ENCODE data around the gene RETREG1.

RETREG1 gene

GRCh38 chr5:16528382-16529110, 88.3 kb downstream of the RETREG1 start:
- DNase-seq (ENCODE audit: low read depth): no peak

GRCh38 chr5:16525651-16526050, 91.1 kb downstream of the RETREG1 start:
- DNase-seq (ENCODE audit: low read depth): no peak

GRCh38 chr5:16524286-16524685, 92.5 kb downstream of the RETREG1 start:
- no peak for DNase-seq (ENCODE audit: low read depth)

DNA sequence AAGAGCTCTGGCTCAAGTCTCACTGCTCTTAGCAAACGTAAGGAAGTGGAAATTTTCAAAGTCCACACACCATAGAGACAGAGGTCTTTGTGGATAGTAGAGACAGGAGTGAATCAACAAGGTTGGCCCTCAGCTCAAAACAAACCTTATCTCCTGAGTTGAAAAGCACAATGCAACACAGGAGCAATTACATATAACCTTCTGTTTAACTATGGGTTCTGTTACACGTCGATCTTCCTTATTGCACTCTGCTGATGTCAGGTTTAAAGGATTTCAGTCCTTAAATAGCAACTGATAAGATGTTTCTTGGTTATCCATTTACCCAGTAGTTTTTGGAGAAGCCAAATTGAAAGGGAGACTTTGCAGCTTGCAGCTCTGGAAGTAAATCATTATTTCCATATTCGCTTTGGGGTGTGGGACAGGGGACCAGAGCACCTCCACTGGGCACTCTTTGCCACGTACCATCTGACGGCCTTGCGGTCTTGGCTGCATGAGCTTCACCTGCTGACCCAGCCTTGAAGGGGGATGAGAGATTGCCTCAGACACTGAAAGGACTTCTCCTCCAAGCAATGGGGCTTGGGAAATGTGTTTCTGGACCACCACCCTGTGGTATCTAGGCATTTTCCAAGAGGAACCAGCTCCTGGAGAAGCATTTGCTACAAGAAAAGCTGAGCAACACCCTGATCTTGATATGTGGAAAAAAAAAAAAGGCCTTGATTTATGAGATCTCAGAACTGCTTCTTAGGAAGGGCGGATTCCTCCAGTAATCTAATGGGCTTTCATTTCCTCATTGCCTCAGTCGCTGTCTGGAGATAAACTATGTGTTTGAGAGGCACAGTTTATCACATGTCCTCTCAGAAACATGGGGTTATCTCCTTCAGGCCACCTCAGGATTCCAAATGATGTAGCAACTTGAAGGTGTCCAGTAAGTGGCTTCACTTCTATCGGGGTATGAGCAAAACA, 95.0 kb downstream of the RETREG1 start:
- DNase-seq (ENCODE audit: low read depth): no peak

DNA sequence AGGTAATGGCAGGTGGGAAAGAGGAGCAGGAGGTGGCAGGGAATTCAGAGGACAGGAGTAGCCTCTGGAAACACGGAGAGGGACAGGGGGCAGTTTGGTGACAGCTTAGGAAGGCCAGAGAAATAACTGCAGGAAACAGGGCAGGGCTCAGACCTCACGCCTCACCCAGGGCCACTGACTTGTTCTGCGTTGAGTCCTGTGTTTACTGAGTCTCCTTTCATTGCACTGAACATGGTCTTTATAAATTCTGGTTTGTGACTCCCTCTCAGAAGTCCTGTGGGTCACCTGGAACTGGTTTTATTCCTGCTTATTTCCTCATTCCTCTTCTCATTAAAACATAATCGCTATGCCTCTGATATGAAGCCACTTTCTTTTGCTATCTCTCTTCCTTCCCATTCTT, 96.0 kb downstream of the RETREG1 start:
- DNase-seq (ENCODE audit: low read depth): no peak

DNA sequence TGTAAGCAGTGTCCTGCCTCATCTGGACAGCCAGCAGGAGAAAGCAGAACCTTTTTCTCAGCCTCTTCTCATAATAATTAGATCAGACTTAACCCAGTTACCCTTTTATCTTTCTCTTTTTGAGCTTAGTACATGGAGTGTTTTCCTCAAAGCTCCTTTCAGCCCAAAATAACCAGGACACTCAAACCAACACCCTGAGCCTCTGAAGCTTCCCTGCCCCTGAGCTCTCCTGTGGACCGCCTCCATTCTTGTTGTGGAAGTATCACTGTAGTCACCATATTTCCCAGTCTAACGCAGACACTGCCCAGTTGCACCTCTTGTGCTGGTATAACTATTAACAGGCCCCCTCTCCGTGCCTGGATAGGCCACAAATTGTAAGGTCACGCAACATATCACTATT, 97.4 kb downstream of the RETREG1 start:
- DNase-seq (ENCODE audit: low read depth): no peak

GRCh38 chr5:16518606-16519005, 98.2 kb downstream of the RETREG1 start:
- no peak for DNase-seq (ENCODE audit: low read depth)

GRCh38 chr5:16515532-16515931, 101.3 kb downstream of the RETREG1 start:
- no peak for DNase-seq (ENCODE audit: low read depth)

GRCh38 chr5:16510098-16510497, 106.7 kb downstream of the RETREG1 start:
- no peak for DNase-seq (ENCODE audit: low read depth)

- no peak for DNase-seq (ENCODE audit: low read depth)
These were observed 107.9 kb downstream of the RETREG1 start for GRCh38 chr5:16508730-16509531.

DNA sequence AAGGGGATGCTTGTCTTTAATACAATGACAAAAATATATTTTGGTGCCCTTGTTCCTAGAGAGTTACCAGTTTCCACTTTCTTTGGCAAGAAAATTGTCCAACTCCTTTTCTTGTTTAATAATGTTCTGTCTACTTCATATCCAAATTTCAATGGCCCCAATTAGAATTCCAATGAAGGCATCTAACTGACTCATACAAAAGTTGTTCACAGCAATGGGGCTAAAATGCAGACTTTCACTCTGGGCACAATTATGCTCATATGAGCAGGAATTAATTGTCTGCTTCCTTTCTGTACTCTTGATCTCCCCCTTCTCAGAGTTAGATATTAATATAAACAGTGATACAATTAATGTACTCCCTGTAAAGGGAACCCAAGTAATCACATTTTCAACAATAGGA, 109.1 kb downstream of the RETREG1 start:
- no peak for DNase-seq (ENCODE audit: low read depth)

GRCh38 chr5:16505904-16506303, 110.9 kb downstream of the RETREG1 start:
- no peak for DNase-seq (ENCODE audit: low read depth)

DNA sequence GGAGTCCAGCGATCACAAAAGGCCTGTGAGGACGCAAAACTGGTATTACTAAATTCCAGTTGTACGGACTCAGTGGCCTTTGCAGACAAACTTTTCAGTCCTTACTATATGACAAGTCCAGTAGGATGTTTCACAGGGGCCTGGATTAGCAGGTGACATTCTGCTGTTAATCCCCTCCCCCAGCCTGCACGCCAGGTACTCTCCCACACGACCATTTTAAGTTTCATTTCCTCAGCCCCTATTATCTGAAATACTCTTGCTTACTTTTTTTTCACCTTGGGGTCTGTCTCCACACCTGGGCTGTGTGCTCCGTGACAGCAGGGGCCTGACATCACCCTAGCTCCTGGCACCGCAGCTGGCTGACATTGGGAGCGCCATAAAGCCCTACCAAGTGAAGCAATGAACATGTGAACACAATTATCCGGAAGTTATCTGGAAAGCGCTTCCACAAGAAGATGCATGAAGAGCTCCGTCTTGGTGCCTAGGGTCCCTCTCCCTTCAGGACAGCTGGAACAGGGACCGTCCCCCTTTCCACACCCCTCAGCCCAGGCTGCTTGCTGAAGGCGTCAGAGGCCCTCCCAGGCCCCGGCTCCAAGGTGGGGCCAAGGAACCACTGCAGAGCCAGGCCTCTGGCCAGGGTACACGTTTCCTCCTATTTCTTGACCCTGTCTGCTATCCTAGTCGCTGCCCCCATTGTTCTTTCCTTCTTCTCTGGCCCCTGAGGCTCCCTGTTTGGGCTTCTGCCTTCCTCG, 111.5 kb downstream of the RETREG1 start:
- DNase-seq (ENCODE audit: low read depth): no peak

DNA sequence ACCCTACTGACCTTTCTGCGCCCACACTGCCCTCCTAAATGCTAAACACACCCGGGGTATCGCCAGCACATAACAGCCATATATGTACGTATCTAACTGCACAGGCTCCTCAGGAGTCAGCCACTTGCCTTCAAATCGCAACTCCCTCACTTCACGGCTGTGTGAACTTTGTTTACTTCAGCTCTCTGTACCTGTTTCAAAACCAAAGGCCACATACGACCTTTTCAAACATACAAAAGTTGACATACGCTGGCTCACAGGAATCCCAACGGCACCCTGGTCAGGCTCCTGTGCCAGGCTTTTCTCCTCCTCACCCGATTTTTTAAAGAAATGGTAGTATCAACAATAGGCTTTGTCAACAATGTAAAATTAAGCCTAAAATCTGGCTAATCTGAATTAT, 112.2 kb downstream of the RETREG1 start:
- DNase-seq (ENCODE audit: low read depth): no peak

DNA sequence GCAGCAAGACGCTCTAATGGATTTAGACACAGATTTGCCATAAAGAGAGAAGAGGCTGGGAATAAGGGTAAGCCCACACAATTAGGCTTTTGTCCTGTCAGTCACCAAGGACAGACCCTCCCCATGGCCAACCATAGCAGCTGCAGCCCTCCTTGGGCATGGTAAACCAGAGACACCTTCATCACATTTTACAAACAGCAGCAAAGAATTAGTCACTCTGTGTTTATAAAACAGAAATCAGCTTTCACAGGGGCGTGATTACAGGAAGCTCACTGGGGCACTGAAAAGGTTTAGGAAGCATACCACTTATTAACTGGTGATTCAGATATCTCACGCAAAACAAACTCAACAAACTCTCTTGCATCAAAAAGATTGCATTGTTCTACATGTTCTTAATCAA, 113.9 kb downstream of the RETREG1 start:
- DNase-seq (ENCODE audit: low read depth): no peak

- DNase-seq (ENCODE audit: low read depth): no peak
These were observed 116.8 kb downstream of the RETREG1 start for GRCh38 chr5:16500024-16500423.

DNA sequence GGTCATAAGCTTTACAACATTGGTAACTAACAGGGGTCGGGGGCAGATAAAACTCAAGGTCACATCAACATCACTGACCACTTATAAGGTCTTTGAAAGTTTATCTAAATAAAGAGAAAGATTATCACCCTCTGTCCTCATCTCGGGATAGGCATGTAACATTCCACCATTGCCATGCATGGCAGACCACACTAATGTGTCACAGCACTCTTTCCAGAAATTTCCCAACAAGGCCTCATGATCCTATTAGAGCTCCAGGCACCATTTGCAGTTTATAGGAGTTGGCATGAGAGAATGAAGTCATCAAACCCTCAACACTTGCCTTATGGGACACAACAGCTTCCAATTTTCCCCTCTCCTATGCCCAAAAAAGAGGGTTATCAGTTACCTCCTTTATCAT, 119.3 kb downstream of the RETREG1 start:
- no peak for DNase-seq (ENCODE audit: low read depth)

DNA sequence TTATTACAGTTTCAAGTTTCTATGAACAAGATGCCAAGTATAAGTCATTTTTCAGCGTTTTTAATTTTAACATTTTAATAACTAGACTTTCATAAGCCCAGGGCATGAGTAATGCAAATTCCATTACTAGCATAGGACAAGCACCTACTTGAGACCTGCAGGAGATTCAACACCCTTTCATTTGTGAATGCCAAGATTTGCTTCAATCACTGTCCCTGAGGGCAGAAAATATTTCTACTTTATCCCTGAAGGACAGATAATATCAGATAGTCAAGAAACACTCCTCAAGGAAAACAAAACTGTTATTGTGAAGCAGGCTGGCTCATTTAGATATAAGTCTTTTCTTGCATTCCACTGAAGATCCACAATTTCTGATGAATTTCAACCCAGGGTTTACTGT, 123.5 kb downstream of the RETREG1 start:
- no peak for DNase-seq (ENCODE audit: low read depth)

DNA sequence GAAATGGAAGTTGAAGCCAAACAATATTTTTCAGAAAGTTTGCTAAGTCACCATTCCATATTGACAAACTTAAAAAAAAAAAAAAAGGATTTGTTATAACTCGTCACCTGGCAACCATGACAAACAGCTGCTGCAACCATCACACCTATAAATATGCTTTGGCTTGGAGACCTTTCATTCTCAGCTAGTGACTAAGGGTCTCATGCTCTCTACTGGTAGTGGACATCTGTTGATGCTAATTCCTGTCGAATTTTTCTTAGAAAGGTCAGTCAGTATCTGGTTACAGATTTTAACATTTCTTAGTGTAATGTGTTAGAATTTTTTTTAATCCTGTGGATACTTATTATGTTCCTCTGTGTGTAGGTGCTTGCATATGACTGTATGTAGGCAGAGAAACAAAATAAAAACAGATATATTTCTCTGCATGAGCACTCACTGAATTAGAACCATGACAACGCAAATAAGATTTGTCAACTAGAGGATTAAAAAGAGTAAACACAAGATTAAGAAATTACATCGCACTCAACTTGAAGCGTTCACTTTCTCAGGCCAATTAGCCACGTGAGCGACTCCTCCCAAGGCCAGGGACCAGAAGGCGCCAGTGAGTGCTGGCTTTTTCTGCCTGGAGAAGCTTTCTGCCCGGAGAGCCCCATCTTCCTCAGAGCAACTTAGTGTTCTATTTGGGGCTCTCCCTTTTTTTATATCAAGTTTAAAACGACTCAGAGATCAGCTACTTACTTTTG, 124.2 kb downstream of the RETREG1 start:
- DNase-seq (ENCODE audit: low read depth): no peak

- DNase-seq (ENCODE audit: low read depth): no peak
These were observed 125.9 kb downstream of the RETREG1 start for GRCh38 chr5:16490911-16491310.

DNA sequence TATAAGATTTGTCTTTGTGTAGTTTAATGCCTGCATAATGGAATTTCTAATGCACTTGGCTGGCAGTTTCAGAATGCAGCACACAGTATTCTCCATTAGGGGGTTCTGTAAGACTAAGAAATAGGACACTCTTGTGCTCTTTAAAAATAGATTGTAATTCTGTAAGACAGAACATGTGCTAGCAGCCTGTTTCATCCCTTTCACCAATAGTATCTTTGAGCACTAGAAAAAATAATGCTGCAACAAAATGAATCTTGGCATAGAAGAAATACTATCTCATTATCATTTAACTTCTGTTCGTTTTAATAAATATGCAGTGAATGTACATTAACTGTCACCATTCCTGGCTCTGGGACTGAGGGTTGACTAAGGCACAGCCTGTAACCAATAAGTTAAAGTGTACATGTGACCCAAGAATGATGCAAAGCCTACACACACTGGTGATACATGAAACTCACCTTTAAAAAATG, 127.4 kb downstream of the RETREG1 start:
- DNase-seq (ENCODE audit: low read depth): no peak
